DMS 273 treated with DMSO at 0.1 percent for 48 hours (cell line): ENCODE measurements around the gene MAP3K1.

ENCODE experiments used
- DNase-seq: peaks from one replicate; lab custom pipeline; 2025; lab: John Stamatoyannopoulos, UW

The MAP3K1 gene

GRCh38 chr5:56849671-56850070 lies 34.3 kb downstream of the MAP3K1 start:
- DNase-seq: no peak

- DNase-seq: no peak
These were observed 35.1 kb downstream of the MAP3K1 start for GRCh38 chr5:56850423-56850822.

- no peak for DNase-seq
These were observed 36.1 kb downstream of the MAP3K1 start for GRCh38 chr5:56851258-56851941.

GRCh38 chr5:56852228-56853000 lies 37.1 kb downstream of the MAP3K1 start:
- no peak for DNase-seq

- no peak for DNase-seq
These were observed 38.3 kb downstream of the MAP3K1 start for GRCh38 chr5:56853698-56854097.

- DNase-seq: no peak
These were observed 39.6 kb downstream of the MAP3K1 start for GRCh38 chr5:56854920-56855319.

GRCh38 chr5:56856541-56857178 lies 41.3 kb downstream of the MAP3K1 start:
- DNase-seq: no peak

- DNase-seq: no peak
These were observed 43.6 kb downstream of the MAP3K1 start for GRCh38 chr5:56858777-56859442.

- DNase-seq: no peak
These were observed 46.6 kb downstream of the MAP3K1 start for GRCh38 chr5:56861893-56862485.

- no peak for DNase-seq
These were observed 47.6 kb downstream of the MAP3K1 start for GRCh38 chr5:56862909-56863308.

- no peak for DNase-seq
These were observed 56.4 kb downstream of the MAP3K1 start for GRCh38 chr5:56871777-56872176.

- no peak for DNase-seq
These were observed 57.7 kb downstream of the MAP3K1 start for GRCh38 chr5:56873056-56873455.

- no peak for DNase-seq
These were observed 61.0 kb downstream of the MAP3K1 start for GRCh38 chr5:56876327-56876726.

- DNase-seq: no peak
These were observed 66.2 kb downstream of the MAP3K1 start for GRCh38 chr5:56881571-56881970.

GRCh38 chr5:56893251-56893951 lies 78.1 kb downstream of the MAP3K1 start:
- no peak for DNase-seq

- no peak for DNase-seq
These were observed 81.4 kb downstream of the MAP3K1 start for GRCh38 chr5:56896763-56897162.

GRCh38 chr5:56898213-56898612 lies 82.9 kb downstream of the MAP3K1 start:
- no peak for DNase-seq

GRCh38 chr5:56900395-56900794 lies 85.0 kb downstream of the MAP3K1 start:
- DNase-seq: no peak

GRCh38 chr5:56900858-56901578 lies 85.7 kb downstream of the MAP3K1 start:
- peak; percentile 14 for DNase-seq

GRCh38 chr5:56908942-56909293 lies 93.6 kb downstream of the MAP3K1 start:
- DNase-seq: peak; percentile 51
